SKM-1 treated with dmso at 0.1 percent for 144 hours (cell line): ENCODE results near the gene PTPRN2.
"Not testable (repeated sequence)": the region's sequence is repeated elsewhere in the genome, so short reads cannot be mapped to it uniquely, and the experiment has no call there.

Source experiments
- DNase-seq: peaks from one replicate; lab custom pipeline; 2025; ENCODE audit not compliant: unreplicated experiment; lab: John Stamatoyannopoulos, UW

Gene PTPRN2

DNA sequence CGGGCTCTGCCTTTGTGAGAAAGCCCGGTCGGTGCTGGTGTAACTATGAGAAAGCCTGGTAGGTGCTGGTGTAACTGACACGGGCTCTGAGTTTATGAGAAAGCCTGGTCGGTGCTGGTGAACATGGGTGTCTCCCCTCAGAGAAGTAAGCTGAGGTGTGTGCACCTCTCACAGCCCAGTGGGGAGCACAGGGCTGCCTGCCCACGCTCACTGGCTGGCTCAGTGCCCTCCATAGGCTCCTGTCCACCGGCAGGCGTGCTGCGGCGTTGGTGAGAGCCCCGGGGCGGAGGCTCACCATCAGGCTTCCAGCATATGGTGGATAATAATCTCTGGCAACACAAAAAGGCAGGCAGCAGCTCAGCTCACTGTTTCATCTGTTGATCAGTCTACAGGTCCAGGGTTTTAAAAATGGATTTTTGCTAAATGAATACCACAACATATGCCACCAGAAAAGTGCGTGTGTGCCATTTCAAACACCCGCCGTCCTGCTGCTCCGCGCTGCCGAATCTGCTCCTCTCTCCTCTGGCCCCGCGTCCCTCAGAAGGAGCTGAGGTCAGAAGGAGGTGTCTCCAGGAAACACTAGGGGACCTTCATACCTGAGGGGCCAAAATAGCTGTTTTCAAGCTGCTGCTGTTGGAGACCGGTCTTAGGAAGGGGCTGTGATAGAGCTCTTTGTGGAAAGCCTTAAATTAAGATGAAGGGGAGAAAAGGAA, 885.2 kb downstream of the PTPRN2 start:
- no peak for DNase-seq

DNA sequence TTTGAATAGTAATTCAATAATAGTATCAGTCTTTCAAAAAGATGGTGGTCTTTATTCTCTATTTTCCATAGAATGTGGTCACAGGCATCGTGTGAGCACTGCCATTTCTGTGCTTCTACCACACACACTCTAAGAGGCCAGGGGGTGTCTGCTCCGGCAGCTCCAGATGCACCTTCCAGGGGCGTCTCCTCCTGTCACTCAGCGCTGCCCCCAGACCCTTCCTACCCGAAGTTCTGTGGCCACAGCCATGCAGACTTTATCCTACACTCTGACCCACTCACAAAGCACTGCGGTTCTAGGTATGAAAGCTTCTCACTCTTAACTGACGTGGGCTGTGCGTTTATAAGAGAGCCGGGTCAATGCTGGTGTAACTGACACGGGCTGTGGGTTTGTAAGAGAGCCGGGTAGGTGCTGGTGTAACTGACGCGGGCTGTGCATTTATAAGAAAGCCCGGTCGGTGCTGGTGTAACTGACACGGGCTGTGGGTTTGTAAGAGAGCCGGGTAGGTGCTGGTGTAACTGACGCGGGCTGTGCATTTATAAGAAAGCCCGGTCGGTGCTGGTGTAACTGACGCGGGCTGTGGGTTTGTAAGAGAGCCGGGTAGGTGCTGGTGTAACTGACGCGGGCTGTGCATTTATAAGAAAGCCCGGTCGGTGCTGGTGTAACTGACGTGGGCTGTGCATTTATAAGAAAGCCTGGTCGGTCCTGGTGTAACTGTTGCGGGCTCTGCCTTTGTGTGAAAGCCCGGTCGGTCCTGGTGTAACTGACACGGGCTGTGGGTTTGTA, 886.0 kb downstream of the PTPRN2 start:
- not testable (repeated sequence) for DNase-seq

DNA sequence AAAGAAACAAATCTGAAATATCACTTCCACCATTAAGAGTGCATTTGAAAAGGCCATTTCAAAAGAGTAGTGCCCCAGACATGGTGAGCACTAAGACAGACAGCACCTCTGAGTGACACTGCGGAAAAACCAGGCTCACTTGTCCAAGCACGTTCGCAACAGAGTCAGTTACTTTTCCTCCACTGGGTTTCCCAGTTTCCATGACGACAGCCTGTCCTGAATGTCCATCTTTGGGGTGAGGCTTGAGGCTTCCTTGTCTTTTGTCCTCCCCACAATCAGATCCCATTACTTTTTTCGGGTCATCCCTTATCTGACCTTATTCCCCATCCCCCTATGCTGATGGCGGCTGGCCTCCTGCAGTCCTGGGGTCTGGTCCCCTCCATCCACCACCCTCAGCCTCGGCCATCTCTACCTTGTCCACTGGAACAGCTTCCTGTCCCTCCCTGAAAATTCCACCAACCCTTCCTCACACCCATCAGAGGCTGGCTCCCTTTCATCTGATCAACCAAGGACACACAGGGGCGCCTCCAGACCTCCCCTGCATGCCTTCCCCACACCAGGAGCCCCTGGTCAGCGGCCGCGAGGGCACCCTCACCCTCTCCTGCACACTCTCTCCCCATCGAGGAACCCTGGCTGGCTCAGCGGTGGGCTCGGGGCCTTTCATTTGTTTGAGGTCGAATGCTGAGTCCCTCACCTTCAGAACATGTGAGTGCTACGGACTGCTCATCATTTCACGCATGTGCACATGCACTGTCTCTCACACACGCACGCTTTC, 887.2 kb downstream of the PTPRN2 start:
- DNase-seq, result no peak

DNA sequence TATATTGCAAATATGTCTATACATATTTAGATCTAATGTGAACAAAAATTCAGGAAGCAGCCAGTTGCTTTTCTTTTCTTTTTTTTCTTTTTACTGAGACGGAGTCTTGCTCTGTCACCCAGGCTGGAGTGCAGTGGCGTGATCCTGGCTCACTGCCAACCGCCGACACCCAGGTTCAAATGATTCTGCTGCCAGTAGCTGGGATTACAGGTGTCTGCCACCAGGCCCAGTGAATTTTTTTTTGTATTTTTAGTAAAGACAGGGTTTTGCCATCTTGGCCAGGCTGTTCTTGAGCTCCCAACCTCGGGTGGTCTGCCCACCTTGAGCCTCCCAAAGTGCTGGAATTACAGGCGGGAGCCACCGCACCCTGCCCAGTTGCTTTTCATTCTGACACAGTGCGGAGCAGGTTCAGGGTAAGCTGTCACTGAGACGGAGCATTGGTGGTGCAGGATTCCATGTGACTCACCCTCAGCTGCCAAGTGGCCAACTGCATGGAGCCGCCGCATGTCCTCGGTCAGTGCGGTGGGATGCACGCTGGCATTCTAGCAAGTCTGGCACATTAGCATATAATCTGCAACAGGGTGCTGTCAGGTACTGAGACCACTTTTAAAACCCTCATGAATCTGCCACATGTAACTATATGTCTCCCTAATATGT, 888.1 kb downstream of the PTPRN2 start:
- no peak for DNase-seq

DNA sequence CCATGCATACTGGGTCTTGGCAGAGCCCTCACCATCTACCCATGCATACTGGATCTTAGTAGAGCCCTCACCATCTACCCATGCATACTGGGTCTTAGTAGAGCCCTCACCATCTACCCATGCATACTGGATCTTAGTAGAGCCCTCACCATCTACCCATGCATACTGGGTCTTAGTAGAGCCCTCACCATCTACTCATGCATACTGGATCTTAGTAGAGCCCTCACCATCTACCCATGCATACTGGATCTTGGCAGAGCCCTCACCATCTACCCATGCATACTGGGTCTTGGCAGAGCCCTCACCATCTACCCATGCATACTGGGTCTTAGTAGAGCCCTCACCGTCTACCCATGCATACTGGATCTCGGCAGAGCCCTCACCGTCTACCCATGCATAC, 890.3 kb downstream of the PTPRN2 start:
- not testable (repeated sequence) for DNase-seq

DNA sequence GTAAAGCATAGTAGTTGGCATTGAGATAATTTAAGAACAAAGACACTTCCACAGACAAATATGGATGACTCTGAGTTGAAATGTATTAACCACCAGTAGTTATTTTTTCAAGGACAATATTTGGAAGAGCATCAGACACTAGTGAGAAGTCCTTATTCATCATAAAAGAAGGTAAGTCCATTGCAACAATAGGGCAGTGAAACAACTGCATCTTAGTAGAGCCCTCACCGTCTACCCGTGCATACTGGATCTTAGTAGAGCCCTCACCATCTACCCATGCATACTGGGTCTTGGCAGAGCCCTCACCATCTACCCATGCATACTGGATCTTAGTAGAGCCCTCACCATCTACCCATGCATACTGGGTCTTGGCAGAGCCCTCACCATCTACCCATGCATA, 892.0 kb downstream of the PTPRN2 start:
- DNase-seq, result not testable (repeated sequence)

DNA sequence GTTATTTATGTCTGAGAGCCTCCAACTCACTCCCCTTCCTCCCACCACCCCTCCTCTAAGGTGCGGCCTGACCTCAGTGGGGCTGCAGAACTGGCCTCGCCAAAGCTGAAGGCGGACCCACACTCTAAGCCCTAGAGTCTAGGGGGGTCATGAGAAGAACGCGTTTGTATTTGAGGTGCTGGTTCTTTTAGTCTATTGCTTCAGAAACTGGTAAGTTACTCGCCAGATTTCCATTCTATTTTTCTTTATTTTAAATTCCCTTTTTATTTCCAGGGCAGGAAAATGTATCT, 893.3 kb downstream of the PTPRN2 start:
- no peak for DNase-seq

DNA sequence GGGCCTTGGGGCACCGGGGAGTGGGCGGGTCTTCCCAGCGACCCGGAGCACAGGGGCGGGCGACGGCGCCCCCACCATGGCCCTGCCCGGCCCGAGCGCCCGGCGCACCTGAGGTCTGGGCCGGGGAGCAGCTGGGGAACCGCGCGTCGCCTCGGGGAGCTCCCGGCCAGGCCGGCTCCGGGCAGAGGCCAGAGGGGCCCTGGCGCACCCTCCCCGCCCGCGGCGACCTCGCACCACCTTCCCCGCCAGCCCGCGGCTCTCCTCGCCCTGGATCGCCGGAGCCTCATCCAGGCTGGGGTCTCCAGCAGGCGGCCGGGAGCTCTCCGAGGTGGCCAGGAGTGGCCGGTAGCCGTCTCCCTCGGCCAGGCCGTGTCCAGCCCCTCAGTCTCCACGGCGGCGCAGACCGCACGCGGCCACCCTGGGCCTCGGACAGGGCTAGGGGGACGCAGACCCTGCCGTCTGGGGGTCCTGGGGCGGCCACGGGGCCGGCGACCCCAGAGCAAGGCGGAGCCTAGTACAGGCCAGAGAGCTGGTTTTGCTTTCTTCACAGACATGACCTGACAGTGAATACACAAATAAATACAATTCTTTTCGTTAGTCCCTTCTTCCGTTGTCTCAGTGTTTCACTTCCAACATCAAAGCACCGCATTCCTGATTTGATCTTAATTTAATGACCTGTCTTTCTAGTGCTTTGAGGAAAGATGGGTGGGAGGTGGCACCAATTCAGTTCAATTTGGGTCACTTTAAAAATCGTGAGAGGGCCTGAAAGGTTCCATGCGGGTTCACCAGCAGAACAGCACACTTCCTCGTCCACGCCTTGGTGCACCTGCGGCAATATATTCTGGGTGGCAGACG, 893.9 kb downstream of the PTPRN2 start:
- DNase-seq, result no peak

DNA sequence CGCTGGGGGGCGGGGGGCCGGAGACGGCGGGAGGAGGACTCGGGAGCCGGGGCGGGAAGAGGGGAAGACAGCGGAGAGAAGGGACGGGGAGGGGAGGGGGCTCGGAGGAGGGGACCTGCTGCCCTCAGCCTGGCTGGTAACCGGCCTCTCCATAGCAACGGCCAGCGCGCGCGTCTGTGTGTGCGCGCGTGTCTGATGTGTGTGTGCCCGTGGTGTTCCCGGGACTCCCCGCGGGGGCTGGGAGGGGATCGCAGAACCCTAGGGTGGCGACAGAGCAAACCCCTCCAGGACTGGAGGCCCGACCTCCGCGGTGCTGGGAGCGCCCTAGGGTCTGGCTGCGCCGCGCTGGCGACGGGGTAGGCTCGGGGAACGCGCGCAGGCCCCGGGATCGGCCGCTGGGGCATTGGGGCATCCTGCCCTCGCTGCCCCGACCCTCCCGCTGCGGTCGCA, 894.5 kb downstream of the PTPRN2 start:
- no peak for DNase-seq

DNA sequence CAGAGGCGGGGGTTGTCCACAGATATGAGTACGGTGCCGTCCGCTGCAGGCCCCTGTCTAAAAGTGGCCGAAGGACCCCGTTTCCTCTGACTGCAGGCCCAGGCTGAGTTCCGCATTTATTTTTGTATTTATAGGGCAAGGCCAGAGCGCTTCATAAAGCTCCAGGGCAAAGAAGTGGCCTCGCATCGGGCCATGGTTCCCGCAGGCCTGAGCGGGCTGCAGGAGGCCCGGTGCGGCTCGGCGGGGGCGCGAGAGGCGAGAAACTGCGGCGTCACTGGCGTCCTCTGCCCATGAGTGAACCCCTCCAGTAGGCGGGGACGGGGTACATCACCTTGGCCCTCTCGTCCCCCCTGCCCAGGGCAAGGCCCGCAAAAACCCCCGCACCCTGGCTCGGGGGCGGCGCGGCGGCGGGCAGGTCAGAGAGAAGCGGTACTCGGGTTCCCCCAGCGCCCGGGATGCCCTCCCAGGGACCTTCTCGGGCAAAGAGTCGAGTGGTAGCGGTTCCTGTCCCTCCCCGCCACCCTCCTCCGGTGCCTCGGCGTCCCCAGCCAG, 895.1 kb downstream of the PTPRN2 start:
- no peak for DNase-seq

DNA sequence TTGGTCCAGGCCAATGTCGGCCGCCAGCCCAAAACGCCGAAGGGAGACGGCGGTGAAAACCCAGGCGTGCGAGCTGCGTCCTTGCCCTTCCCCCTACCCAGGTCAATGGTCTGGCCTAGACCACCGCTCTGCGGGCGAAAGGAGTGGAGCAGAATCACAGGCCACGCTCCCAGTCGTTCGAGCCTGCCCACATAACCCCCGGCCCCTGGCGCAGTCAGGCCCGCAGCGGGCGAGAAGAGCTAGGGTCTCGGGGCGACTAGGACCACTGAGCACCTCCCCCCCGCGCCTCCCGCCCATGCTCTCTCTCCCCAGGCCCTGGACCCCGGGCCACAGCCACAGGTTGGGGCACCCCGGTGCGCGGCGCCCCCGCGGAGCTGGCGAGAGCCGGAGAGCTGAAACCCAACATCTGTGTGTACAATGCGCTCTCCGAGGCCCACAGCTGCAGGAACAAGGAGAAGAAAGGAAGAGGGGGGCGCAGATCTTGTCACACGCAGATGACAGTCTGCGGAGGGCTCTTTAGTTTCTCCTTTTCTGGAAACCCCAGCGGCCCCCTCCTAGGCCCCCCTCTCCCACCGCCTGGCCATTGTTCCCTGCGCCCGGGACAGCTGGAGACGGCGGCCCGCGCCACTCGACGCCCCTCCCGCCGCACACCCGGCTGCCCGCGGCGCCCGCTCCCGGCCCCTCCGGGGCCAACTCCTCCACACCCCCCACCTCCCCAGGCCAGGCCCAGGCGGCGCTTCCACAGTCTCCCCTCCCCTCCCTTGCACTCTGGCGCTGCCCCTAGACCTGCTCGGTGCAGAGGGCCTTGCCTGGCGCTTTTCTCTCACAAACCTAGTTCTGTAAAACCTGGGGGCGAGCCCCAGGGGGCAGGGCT, 895.8 kb downstream of the PTPRN2 start:
- no peak for DNase-seq

DNA sequence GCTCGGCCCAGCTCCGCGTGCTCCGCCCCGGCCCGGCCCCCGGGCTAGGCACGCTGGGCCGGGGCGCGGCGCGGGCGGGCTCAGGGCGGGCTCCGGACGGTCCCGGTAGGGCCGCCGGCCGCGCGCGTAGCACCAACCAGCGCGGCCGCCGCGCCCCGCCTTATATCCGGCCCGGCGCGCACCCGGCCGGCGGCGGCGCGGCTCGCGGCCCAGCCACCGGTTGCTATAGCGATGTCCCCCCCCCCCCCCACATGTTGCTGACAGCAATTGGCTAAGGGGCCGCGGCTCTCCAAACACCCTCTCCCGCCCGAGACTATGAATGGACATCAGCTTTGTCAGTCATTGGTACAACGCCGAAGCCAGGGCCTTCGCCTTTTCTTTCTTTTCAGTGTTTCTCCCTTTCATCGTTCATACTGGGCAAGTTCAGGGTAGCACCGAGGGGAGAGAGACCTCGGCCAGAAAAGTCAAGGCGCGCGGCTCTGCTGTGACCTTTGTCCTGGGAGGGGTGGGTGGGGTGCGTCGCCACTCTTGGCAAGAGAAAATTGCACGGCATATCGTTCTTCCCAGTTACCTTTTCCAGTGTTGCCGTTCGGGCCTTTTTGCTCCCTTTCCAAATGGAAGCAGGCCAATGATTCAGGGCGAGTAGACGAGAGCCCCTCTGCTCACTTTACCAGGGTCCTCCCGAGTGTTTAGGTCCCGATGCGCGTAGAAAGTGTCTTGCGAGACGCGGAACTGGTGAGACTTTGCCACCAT, 896.6 kb downstream of the PTPRN2 start:
- DNase-seq, result no peak

DNA sequence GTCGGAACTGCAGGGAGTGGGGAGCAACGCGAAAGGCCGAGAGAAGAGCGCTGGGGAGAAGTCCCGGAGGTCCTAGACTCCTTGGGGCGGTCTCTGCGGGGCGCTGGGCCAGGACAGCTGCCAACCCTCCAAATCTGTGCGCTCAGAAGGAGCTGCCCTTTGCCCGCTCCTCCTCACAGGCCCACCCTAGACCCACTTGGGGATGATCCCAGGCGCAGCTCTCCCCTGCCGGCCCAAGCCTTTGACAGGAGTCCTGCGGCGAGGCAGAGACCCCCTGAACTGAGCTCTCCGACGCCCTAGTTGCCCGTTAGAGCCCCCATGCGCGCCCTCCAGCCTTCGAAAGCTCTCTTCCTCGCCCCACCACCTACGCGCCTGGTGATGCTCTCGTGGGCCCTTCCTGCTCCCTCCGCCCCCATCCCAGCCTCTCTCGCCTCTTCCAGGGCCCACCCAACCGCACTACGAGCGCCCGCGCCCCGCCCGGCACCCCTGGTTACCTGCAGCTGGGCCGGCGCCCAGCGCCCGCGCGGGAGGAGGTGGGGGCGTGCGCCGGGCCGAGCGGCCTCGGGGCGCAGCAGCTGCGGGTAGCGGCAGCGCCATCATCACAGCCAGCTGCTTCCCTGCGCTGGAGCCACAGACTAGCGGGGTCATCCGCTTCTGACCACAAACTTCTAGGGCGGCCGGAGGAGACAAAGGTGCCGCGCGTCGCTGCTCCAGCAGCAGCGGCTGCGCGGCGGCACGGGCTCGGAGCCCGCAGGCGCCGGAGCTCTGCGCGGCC, 897.4 kb downstream of the PTPRN2 start:
- DNase-seq, result no peak

DNA sequence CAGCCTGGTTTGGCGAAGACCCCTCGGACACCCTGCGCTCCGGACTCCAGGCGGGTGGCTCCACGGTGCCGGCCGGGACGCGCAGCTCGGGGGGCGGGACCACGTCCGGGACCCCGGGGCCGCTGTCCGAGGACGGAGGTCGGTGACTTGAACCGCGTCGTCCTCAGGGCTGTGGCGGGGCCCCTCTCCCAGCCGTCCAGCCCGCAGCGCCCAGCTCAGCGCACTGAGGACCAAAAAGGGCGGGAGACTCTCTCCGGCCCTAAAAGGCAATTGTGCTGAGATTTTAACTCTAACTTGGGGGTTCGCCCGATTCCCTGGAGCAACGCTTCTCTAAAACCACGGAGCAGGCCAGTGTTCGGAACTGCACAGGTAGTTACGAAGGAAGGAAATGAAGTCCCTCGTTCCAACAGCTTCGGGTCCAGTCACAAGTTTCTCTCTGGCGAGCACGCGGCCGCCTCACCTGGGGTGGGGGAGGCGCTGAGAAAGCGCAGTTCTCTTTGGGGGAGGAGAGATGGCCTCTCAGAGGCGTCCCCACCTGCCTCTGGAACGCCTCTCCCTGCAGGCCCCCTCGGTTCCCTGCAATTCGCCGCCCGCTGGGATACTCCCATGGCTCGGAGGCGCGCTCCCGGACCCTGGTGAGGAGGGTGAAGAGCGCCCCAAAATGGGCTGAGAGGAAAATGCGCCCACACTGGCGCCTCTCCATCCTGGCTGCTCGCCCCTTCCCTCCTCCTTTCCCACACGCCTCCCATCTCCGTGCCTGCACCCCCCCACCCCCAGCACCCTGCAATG, 898.2 kb downstream of the PTPRN2 start:
- DNase-seq, result no peak

DNA sequence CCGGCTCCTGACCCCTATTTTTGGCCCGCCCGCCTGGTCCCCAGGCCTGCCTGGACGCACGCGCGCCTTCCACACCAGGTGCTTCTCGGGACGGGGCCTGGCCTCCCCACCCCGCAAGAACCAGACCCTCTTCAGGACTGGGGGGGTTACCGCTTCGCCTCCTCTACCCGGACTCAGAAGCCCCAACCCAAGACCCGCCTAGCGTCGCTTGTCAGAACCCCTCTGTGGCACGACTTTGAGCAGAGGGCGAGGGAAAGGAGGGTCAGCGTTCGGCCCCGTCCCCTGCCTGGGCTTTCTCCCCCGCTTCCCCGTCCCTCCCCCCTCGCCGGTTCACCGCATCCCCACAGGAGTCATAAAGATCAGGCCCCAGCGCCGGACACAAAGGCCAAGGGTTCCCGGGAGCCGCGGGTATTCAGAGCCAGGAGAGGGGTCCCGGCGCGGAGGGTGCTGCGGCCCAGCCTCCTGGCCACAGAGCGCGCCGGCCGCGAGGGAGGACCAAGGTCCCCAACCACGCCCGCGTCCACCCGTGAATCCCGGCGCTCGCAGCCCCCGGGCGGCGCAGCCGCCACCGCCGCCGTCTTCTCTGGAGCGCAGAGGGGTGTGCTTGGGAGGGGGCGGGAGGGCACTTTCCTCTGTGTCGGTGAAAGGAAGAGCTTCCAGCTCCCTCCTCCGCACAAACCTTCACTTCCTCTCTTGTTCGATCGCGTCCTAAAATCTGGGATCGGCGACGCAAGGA, 898.9 kb downstream of the PTPRN2 start:
- DNase-seq, result no peak

DNA sequence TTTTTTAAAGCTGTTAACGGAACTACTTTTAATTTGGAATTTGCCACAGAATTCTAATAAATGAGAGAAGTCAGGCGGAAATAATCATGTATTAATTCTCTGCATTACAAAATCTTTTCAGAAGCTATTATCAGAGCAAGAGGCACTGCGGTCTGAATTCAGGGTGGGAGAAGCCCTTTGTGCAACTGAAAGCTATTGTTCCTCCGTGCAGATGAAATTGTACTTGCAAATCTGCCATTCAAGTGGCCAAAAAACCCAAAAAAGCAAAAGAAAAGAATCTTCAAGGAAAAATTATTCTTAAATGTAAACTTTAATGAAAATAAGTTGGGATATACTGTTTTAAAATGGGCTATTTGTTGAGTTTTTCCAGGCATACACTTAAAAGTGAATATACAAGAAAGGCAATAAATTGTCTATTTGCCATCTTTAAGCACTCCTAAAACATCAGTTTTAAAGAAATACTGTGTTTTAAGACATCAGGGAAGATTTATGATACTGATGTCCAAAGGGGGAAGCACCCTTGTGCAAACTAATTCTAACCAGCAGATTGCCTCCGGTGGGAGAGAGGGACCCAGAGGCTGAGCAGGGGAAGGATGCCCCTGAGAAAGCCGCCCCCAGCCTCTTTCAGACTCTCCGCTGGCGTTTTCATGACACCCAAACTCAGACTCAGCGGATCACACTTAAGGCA, 899.6 kb downstream of the PTPRN2 start:
- no peak for DNase-seq
